ENCODE results near the gene ZNF385A.

ZNF385A gene

GRCh38 chr12:54364413-54364812 lies 20.1 kb downstream of the ZNF385A start, which contains the start of gene GPR84:
TSS of gene GPR84 (minus strand) at chr12:54364486. CDS start at chr12:54363851, 635 bp downstream.
- TF ChIP-seq CEBPB (IDR thresholded peaks at IDR 0.05) (no peak), EP300 (IDR thresholded peaks at IDR 0.05; ENCODE audit: borderline replicate concordance) (no peak), TEAD4 (IDR thresholded peaks at IDR 0.05) (no peak), FOXM1 (IDR thresholded peaks at IDR 0.05; ENCODE audit: borderline replicate concordance, low read depth) (no peak), CREB1 (IDR thresholded peaks at IDR 0.05; ENCODE audit: low read depth) (no peak), EGR1 (IDR thresholded peaks at IDR 0.05) (no peak), TAF1 (IDR thresholded peaks at IDR 0.05; ENCODE audit: low read depth) (no peak), USF1 (IDR thresholded peaks at IDR 0.05) (no peak), MAX (IDR thresholded peaks at IDR 0.05) (no peak)

- no peak for TF ChIP-seq ZBTB7A (IDR thresholded peaks at IDR 0.05; ENCODE audit: low read depth)
- no peak for TF ChIP-seq FOXM1 (IDR thresholded peaks at IDR 0.05; ENCODE audit: borderline replicate concordance, low read depth)
- TF ChIP-seq YY1 (IDR thresholded peaks at IDR 0.05; ENCODE audit: low read depth): no peak
- no peak for TF ChIP-seq USF1 (IDR thresholded peaks at IDR 0.05)
- no peak for TF ChIP-seq RAD21 (IDR thresholded peaks at IDR 0.05; ENCODE audit: low read depth)
- no peak for TF ChIP-seq MAX (IDR thresholded peaks at IDR 0.05)
- no peak for TF ChIP-seq TEAD4 (IDR thresholded peaks at IDR 0.05)
- TF ChIP-seq EP300 (IDR thresholded peaks at IDR 0.05; ENCODE audit: borderline replicate concordance): no peak
- no peak for TF ChIP-seq EGR1 (IDR thresholded peaks at IDR 0.05)
- TF ChIP-seq CEBPB (IDR thresholded peaks at IDR 0.05): no peak
- TF ChIP-seq TAF1 (IDR thresholded peaks at IDR 0.05; ENCODE audit: low read depth): no peak
- no peak for TF ChIP-seq CREB1 (IDR thresholded peaks at IDR 0.05; ENCODE audit: low read depth)
- no peak for TF ChIP-seq NFIC (IDR thresholded peaks at IDR 0.05)
- TF ChIP-seq REST (IDR thresholded peaks at IDR 0.05; ENCODE audit: low read depth): no peak
- no peak for TF ChIP-seq TCF12 (IDR thresholded peaks at IDR 0.05; ENCODE audit: low read depth)
Observed at GRCh38 chr12:54363618-54364017, 20.9 kb downstream of the ZNF385A start.

- TF ChIP-seq CREB1 (IDR thresholded peaks at IDR 0.05; ENCODE audit: low read depth): no peak
Observed at GRCh38 chr12:54363047-54363446, 21.5 kb downstream of the ZNF385A start.

GRCh38 chr12:54360717-54361456 lies 23.6 kb downstream of the ZNF385A start:
- TF ChIP-seq RAD21 (IDR thresholded peaks at IDR 0.05; ENCODE audit: low read depth): peak; percentile 100
- 0 out of 2 replicates have a peak, but pooled peaks have one; percentile 21 for TF ChIP-seq YY1 (IDR thresholded peaks at IDR 0.05; ENCODE audit: low read depth)
- TF ChIP-seq TEAD4 (IDR thresholded peaks at IDR 0.05): peak; percentile 49; the same call in 1 of the 2 replicates
- peak; percentile 56; the same call in 1 of the 2 replicates for TF ChIP-seq ZBTB7A (IDR thresholded peaks at IDR 0.05; ENCODE audit: low read depth)
- no peak for TF ChIP-seq EP300 (IDR thresholded peaks at IDR 0.05; ENCODE audit: borderline replicate concordance)

GRCh38 chr12:54359762-54360351 lies 24.7 kb downstream of the ZNF385A start:
- TF ChIP-seq REST (IDR thresholded peaks at IDR 0.05; ENCODE audit: low read depth) (no peak), YY1 (IDR thresholded peaks at IDR 0.05; ENCODE audit: low read depth) (no peak), USF1 (IDR thresholded peaks at IDR 0.05) (no peak), MAX (IDR thresholded peaks at IDR 0.05) (no peak), EGR1 (IDR thresholded peaks at IDR 0.05) (no peak), FOXM1 (IDR thresholded peaks at IDR 0.05; ENCODE audit: borderline replicate concordance, low read depth) (no peak), CREB1 (IDR thresholded peaks at IDR 0.05; ENCODE audit: low read depth) (no peak), ZBTB7A (IDR thresholded peaks at IDR 0.05; ENCODE audit: low read depth) (no peak), EP300 (IDR thresholded peaks at IDR 0.05; ENCODE audit: borderline replicate concordance) (no peak), NFIC (IDR thresholded peaks at IDR 0.05) (no peak), TCF12 (IDR thresholded peaks at IDR 0.05; ENCODE audit: low read depth) (no peak), TAF1 (IDR thresholded peaks at IDR 0.05; ENCODE audit: low read depth) (no peak), CEBPB (IDR thresholded peaks at IDR 0.05) (no peak), RAD21 (IDR thresholded peaks at IDR 0.05; ENCODE audit: low read depth) (no peak), TEAD4 (IDR thresholded peaks at IDR 0.05) (no peak)

Measured in Ishikawa (cell line).